Calu3 (cell line): ENCODE measurements around the gene ASAP2. TPM values are rescaled to one million over a fixed set of nuclear protein-coding genes. Genes with fewer than 3 reads are reported as not detected.
A peak's percentile ranks its signal among the peaks of the same experiment; 100 is the strongest.

Experiments
- BruUV-seq: library from RNA; stranded (reverse); fragments of 400-500 nt; replicated peaks from 2 replicates; lab custom pipeline; 2021; lab: Mats Ljungman, UMichigan
- CTCF ChIA-PET: fragments of 300-600 bp; sonication (Branson Sonifier 250); formaldehyde crosslinking; loops from one replicate; lab custom pipeline; 2022; ENCODE audit warnings: antibody characterized with exemption; lab: Charles Lee
- DNase-seq: peaks from one replicate; pipeline ENCODE4 v3.0.0; 2022
- H3K27ac Mint-ChIP-seq: one replicate; pipeline ENCODE4 v1.8.0; 2022; ENCODE audit warnings: mixed read lengths; ENCODE audit not compliant: unreplicated experiment
- H3K27me3 Mint-ChIP-seq: one replicate; pipeline ENCODE4 v1.8.0; 2022; ENCODE audit warnings: mixed read lengths; ENCODE audit not compliant: unreplicated experiment
- H3K36me3 Mint-ChIP-seq: one replicate; pipeline ENCODE4 v1.8.0; 2022; ENCODE audit warnings: mild to moderate bottlenecking, moderate library complexity, mixed read lengths; ENCODE audit not compliant: insufficient read depth, unreplicated experiment
- H3K4me1 Mint-ChIP-seq: one replicate; pipeline ENCODE4 v1.8.0; 2022; ENCODE audit warnings: mild to moderate bottlenecking, low read depth, mixed read lengths; ENCODE audit not compliant: unreplicated experiment
- H3K4me3 Mint-ChIP-seq: one replicate; pipeline ENCODE4 v1.8.0; 2022; ENCODE audit warnings: mild to moderate bottlenecking, low read depth, moderate library complexity, mixed read lengths; ENCODE audit not compliant: unreplicated experiment
- H3K9me3 Mint-ChIP-seq: one replicate; pipeline ENCODE4 v1.8.0; 2022; ENCODE audit warnings: low read depth, mixed read lengths; ENCODE audit not compliant: unreplicated experiment
- CTCF ChIP-seq: fragments of 200-600 bp; IDR thresholded peaks from one replicate; pipeline ENCODE4 v1.8.0; 2022; ENCODE audit warnings: antibody characterized with exemption; ENCODE audit not compliant: unreplicated experiment
- intact Hi-C: fragments of 100-400 bp; cut with micrococcal nuclease; formaldehyde crosslinking; loops from one replicate; pipeline ENCODE4 v1.10.0; 2022; ENCODE audit not compliant: unreplicated experiment
- total RNA-seq: library from RNA; stranded (reverse); gene quantifications from 2 replicates; pipeline ENCODE4 v1.2.3, GENCODE V29; 2022

Gene ASAP2
- total RNA-seq, 1 experiment from 2014 or later = 78.6 TPM

- DNase-seq = no peak
- H3K27ac Mint-ChIP-seq = no peak overlapping the region
- no peak overlapping the region for H3K4me3 Mint-ChIP-seq
- H3K36me3 Mint-ChIP-seq = peaks cover 65% of the 10 kb centered on the region
- CTCF ChIA-PET = no interaction called here
- no peaks in the 10 kb centered on the region for H3K9me3 Mint-ChIP-seq
- no peaks in the 10 kb centered on the region for H3K27me3 Mint-ChIP-seq
- intact Hi-C loops = no loop called here
- no peaks in the 10 kb centered on the region for H3K4me1 Mint-ChIP-seq
- TF ChIP-seq CTCF = no peak
- no TSS peak for BruUV-seq
These were observed 153.5 kb downstream of the ASAP2 start for GRCh38 chr2:9360110-9360509.

GRCh38 chr2:9360701-9361100, 154.1 kb downstream of the ASAP2 start:
- H3K4me1 Mint-ChIP-seq = no peaks in the 10 kb centered on the region
- no TSS peak for BruUV-seq
- H3K27ac Mint-ChIP-seq = no peak overlapping the region
- TF ChIP-seq CTCF = no peak
- peaks cover 71% of the 10 kb centered on the region for H3K36me3 Mint-ChIP-seq
- no peak overlapping the region for H3K4me3 Mint-ChIP-seq
- intact Hi-C loops = no loop called here
- CTCF ChIA-PET = no interaction called here
- DNase-seq = no peak
- H3K27me3 Mint-ChIP-seq = no peaks in the 10 kb centered on the region
- no peaks in the 10 kb centered on the region for H3K9me3 Mint-ChIP-seq

GRCh38 chr2:9364373-9364772, 157.8 kb downstream of the ASAP2 start:
- no peak overlapping the region for H3K4me3 Mint-ChIP-seq
- no TSS peak for BruUV-seq
- CTCF ChIA-PET = no interaction called here
- no peak for TF ChIP-seq CTCF
- intact Hi-C loops = no loop called here
- H3K4me1 Mint-ChIP-seq = no peaks in the 10 kb centered on the region
- H3K27ac Mint-ChIP-seq = no peak overlapping the region
- no peaks in the 10 kb centered on the region for H3K27me3 Mint-ChIP-seq
- H3K9me3 Mint-ChIP-seq = no peaks in the 10 kb centered on the region
- DNase-seq = no peak
- peaks cover 75% of the 10 kb centered on the region for H3K36me3 Mint-ChIP-seq

- Mint-ChIP-seq H3K4me1 (no peaks in the 10 kb centered on the region), H3K4me3 (no peak overlapping the region), H3K27me3 (no peaks in the 10 kb centered on the region), H3K27ac (peak overlapping the region; percentile 21), H3K36me3 (peaks cover 81% of the 10 kb centered on the region), H3K9me3 (no peaks in the 10 kb centered on the region)
- BruUV-seq = no TSS peak
- no peak for DNase-seq
- intact Hi-C loops = no loop called here
- CTCF ChIA-PET = interaction anchor here (0.6 kb wide), 1 partner anchor 31 kb away, joined by 6 read pairs; no protein-coding TSS in a partner anchor
- TF ChIP-seq CTCF = no peak
These were observed 158.3 kb downstream of the ASAP2 start for GRCh38 chr2:9364791-9365497.
